Sigmoid colon (tissue), 4 donors: ENCODE measurements around the gene CEP128.

Experiments
- CTCF ChIP-seq, 4 experiments: fragments of 450-650 bp in 3 of 4; fragments of 200-600 bp in 1 of 4; IDR thresholded peaks; one replicate each; pipeline ENCODE4 v1.5.1; 2016 to 2019; ENCODE audit warnings: antibody characterized with exemption in 4 of 4, mild to moderate bottlenecking in 3 of 4, moderate library complexity in 2 of 4
- POLR2A ChIP-seq, 2 donors: fragments of 450-650 bp; IDR thresholded peaks; one replicate each; pipeline ENCODE4 v1.6.1; 2016; ENCODE audit warnings: antibody characterized with exemption in 2 of 2, mild to moderate bottlenecking in 2 of 2, moderate library complexity in 2 of 2
- POLR2AphosphoS5 ChIP-seq, 4 donors: sonication (generic); formaldehyde crosslinking; IDR thresholded peaks; one replicate each; pipeline ENCODE4 v1.6.1; 2017; ENCODE audit warnings: antibody characterized with exemption in 4 of 4

DNA sequence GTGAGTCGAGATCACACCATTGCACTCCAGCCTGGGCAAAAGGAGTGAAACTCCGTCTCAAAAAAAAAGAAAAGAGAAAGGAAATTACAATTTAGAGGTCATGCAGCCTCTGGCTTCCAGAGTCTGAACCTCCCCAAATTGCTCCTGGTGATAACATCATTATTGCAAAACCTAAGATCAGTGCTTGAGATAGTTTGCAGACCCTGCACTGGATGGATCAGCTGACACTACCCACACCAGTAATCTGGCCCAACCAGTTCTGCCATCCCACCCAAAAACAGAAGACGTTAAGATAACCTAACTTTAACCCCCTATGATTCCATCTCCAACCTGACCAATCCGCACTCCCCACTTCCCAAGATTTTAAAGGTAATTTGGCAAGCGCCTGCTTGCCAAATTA, 376.5 kb downstream of the CEP128 start:
- no peak for TF ChIP-seq POLR2A (IDR thresholded peaks at IDR 0.05)
- TF ChIP-seq CTCF (IDR thresholded peaks at IDR 0.05) = no peak
- no peak for TF ChIP-seq POLR2AphosphoS5 (IDR thresholded peaks at IDR 0.05)
